Panc1 (cell line): ENCODE measurements around the gene KDM7A. TPM values are rescaled to one million over a fixed set of nuclear protein-coding genes. Genes with fewer than 3 reads are reported as not detected.

ENCODE experiments used
- ATAC-seq: fragments of 200-7000 bp; cut with Tn5 transposase; 2 replicates; pipeline ENCODE4 v1.9.1; 2020; ENCODE audit warnings: mild to moderate bottlenecking, moderate library complexity
- BruUV-seq: library from RNA; stranded (reverse); fragments of 400-500 nt; replicated peaks from 2 replicates; lab custom pipeline; 2021; lab: Mats Ljungman, UMichigan
- CTCF ChIA-PET: fragments of 300-600 bp; sonication (Branson Sonifier 250); formaldehyde crosslinking; loops from one replicate; lab custom pipeline; 2022; ENCODE audit warnings: antibody characterized with exemption; lab: Charles Lee
- POLR2A ChIA-PET: fragments of 300-600 bp; sonication (Branson Sonifier 250); formaldehyde crosslinking; loops from one replicate; lab custom pipeline; 2022; ENCODE audit warnings: antibody characterized with exemption; lab: Charles Lee
- DNase-seq: peaks from one replicate; pipeline ENCODE4 v3.0.0-alpha.2; 2010; ENCODE audit warnings: low read depth, low spot score
- H3K27ac ChIP-seq: 2 replicates; pipeline ENCODE4 v1.5.1; 2011; ENCODE audit warnings: mild to moderate bottlenecking, low read length, inconsistent platforms
- H3K27me3 ChIP-seq: fragments of 200-500 bp; sonication (Bioruptor generic); 2 replicates; pipeline ENCODE4 v1.6.0; 2014; ENCODE audit warnings: low read length, inconsistent platforms; ENCODE audit not compliant: control insufficient read depth, insufficient read depth
- H3K36me3 ChIP-seq: fragments of 200-500 bp; sonication (Bioruptor generic); 2 replicates; pipeline ENCODE4 v1.5.1; 2014; ENCODE audit warnings: inconsistent platforms, mild to moderate bottlenecking, low read length, moderate library complexity; ENCODE audit not compliant: control insufficient read depth, insufficient read depth
- H3K4me1 ChIP-seq: 2 replicates; pipeline ENCODE4 v1.5.1; 2011; ENCODE audit warnings: inconsistent platforms, mild to moderate bottlenecking, low read length, moderate library complexity; ENCODE audit not compliant: control insufficient read depth, insufficient read depth
- H3K4me3 ChIP-seq, 2 experiments: 2 replicates each; pipeline ENCODE4 v1.5.1; 2011 to 2012; ENCODE audit warnings: low read depth in 2 of 2, low read length in 2 of 2, mild to moderate bottlenecking in 2 of 2, inconsistent platforms in 1 of 2, moderate library complexity in 1 of 2
- H3K9me3 ChIP-seq: fragments of 200-500 bp; sonication (Bioruptor generic); 2 replicates; pipeline ENCODE4 v1.5.1; 2014; ENCODE audit warnings: low read depth, mild to moderate bottlenecking, inconsistent platforms, low read length, moderate library complexity; ENCODE audit not compliant: control insufficient read depth, insufficient read depth
- POLR2AphosphoS5 ChIP-seq: IDR thresholded peaks from 2 replicates; pipeline ENCODE4 v1.6.1; 2012; ENCODE audit warnings: mild to moderate bottlenecking, low read depth, low read length, moderate library complexity
- REST ChIP-seq, 2 experiments: IDR thresholded peaks; 2 replicates each; pipeline ENCODE4 v1.6.1; 2011 to 2012; ENCODE audit warnings: low read depth in 2 of 2, control low read depth in 1 of 2, low read length in 1 of 2, mild to moderate bottlenecking in 1 of 2, moderate library complexity in 1 of 2; ENCODE audit not compliant: insufficient read depth in 1 of 2
- SIN3A ChIP-seq: IDR thresholded peaks from 2 replicates; pipeline ENCODE4 v1.6.1; 2012; ENCODE audit warnings: low read depth, mild to moderate bottlenecking, low read length, moderate library complexity, borderline replicate concordance; ENCODE audit not compliant: insufficient read depth
- TCF7L2 ChIP-seq: IDR thresholded peaks from 2 replicates; pipeline ENCODE4 v1.6.1; 2011; ENCODE audit warnings: mild to moderate bottlenecking, low read depth, low read length, inconsistent platforms
- in situ Hi-C: cut with HindIII; loops from 2 replicates; pipeline ENCODE4 v1.10.0; 2016; ENCODE audit warnings: low sequenced_read_pairs, low pct_unique_long_range_greater_than_20kb
- intact Hi-C: fragments of 100-400 bp; cut with micrococcal nuclease; formaldehyde crosslinking; loops from one replicate; pipeline ENCODE4 v1.10.0; 2022; ENCODE audit not compliant: unreplicated experiment
- total RNA-seq: library from RNA; stranded (reverse); gene quantifications from one replicate; pipeline ENCODE4 v1.2.1, GENCODE V29; 2021; ENCODE audit not compliant: unreplicated experiment
- TF ChIP-seq, protein P1 (sequence below): fragments of 450-650 bp; IDR thresholded peaks from 2 replicates; pipeline ENCODE4 v1.5.1; 2017; ENCODE audit warnings: mild to moderate bottlenecking

The KDM7A gene
- total RNA-seq, 1 experiment from 2014 or later: 3.6 TPM

DNA sequence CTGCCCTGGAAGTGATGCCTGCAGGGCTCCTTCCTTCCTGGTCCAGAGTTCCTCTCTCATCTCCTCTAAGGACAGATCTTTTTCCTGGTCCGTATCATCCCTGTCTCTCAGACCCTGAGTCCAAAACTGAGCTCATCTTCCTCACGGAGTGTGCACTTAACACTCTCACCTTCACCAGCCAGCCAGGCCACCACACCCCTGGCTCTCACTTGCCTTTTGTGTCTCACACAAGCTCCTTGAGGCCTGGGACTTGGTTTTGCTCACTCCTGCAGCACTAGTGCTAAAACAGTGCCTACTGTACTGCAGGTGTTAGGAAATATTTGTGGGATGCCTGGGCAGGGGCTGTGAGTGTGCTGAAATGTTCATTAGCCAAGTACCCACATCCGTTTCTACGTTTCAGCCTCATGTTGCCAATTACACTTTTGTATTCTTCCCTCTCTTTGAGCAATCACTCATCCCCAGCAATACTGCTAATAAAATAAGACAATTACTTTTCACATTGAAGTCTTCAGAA, 92.6 kb downstream of the KDM7A start:
- TF ChIP-seq, protein P1, sequence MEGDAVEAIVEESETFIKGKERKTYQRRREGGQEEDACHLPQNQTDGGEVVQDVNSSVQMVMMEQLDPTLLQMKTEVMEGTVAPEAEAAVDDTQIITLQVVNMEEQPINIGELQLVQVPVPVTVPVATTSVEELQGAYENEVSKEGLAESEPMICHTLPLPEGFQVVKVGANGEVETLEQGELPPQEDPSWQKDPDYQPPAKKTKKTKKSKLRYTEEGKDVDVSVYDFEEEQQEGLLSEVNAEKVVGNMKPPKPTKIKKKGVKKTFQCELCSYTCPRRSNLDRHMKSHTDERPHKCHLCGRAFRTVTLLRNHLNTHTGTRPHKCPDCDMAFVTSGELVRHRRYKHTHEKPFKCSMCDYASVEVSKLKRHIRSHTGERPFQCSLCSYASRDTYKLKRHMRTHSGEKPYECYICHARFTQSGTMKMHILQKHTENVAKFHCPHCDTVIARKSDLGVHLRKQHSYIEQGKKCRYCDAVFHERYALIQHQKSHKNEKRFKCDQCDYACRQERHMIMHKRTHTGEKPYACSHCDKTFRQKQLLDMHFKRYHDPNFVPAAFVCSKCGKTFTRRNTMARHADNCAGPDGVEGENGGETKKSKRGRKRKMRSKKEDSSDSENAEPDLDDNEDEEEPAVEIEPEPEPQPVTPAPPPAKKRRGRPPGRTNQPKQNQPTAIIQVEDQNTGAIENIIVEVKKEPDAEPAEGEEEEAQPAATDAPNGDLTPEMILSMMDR: no peak
- TF ChIP-seq REST (IDR thresholded peaks at IDR 0.05; ENCODE audit: insufficient read depth in 1 of 2, low read depth in 2 of 2, low read length in 1 of 2) (no peak), TCF7L2 (no peak), POLR2AphosphoS5 (no peak), SIN3A (no peak)
- no peaks in the 10 kb centered on the region for H3K9me3 ChIP-seq
- no peaks in the 10 kb centered on the region for H3K4me1 ChIP-seq
- in situ Hi-C loops: no loop called here
- ChIA-PET CTCF (no interaction called here), POLR2A (interaction anchor here (0.6 kb wide), 2 partner anchors 22 to 108 kb away, joined by 3 to 5 read pairs; no protein-coding TSS in a partner anchor)
- H3K4me3 ChIP-seq: no peak overlapping the region
- ATAC-seq (no peak), DNase-seq (no peak)
- intact Hi-C loops: no loop called here
- BruUV-seq: no TSS peak
- H3K27ac ChIP-seq: no peak overlapping the region
- no peaks in the 10 kb centered on the region for H3K27me3 ChIP-seq
- H3K36me3 ChIP-seq: no peaks in the 10 kb centered on the region

- CTCF ChIA-PET: interaction anchor here (0.7 kb wide), 1 partner anchor 37 kb away, joined by 8 read pairs; no protein-coding TSS in a partner anchor
- DNase-seq (no peak), ATAC-seq (no peak)
- Histone ChIP-seq H3K27ac (no peak overlapping the region), H3K27me3 (no peaks in the 10 kb centered on the region), H3K9me3 (no peaks in the 10 kb centered on the region), H3K4me1 (no peaks in the 10 kb centered on the region), H3K4me3 (no peak overlapping the region), H3K36me3 (no peaks in the 10 kb centered on the region)
- POLR2A ChIA-PET: no interaction called here
- in situ Hi-C loops (no loop called here), intact Hi-C loops (no loop called here)
- TF ChIP-seq TCF7L2 (no peak), SIN3A (no peak), POLR2AphosphoS5 (no peak), REST (IDR thresholded peaks at IDR 0.05; ENCODE audit: insufficient read depth in 1 of 2, low read depth in 2 of 2, low read length in 1 of 2) (no peak)
- TF ChIP-seq, protein P1: no peak
- no TSS peak for BruUV-seq
Observed at GRCh38 chr7:140082770-140083169, 94.0 kb downstream of the KDM7A start.
